Smooth muscle cell of the pulmonary artery (primary cell): ENCODE results near the gene SCAMP4. TPM values are rescaled to one million over a fixed set of nuclear protein-coding genes. Genes with fewer than 3 reads are reported as not detected.

Source experiments
- total RNA-seq: library from RNA; depleted of rRNA; stranded (reverse); fragments of >200 nt; gene quantifications from 2 replicates; pipeline ENCODE4 v1.2.3, GENCODE V29; 2014

Gene SCAMP4, protein sequence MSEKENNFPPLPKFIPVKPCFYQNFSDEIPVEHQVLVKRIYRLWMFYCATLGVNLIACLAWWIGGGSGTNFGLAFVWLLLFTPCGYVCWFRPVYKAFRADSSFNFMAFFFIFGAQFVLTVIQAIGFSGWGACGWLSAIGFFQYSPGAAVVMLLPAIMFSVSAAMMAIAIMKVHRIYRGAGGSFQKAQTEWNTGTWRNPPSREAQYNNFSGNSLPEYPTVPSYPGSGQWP
- 64.1 and 66.8 TPM in 2 replicates for total RNA-seq

GRCh38 chr19:1905110-1905862, at the start of gene SCAMP4, which contains the start of gene ADAT3:
Gene SCAMP4, plus strand, starts transcription at chr19:1905399. Its CDS starts 9,621 bp downstream, at chr19:1915020.
Gene ADAT3, plus strand, starts transcription at chr19:1905399. Its CDS starts 6,649 bp downstream, at chr19:1912048.

GRCh38 chr19:1863328-1863637, 41.9 kb upstream of the SCAMP4 start, which contains the start of gene KLF16:
Gene KLF16, minus strand, starts transcription at chr19:1863579. Its CDS starts 82 bp downstream, at chr19:1863497.

DNA sequence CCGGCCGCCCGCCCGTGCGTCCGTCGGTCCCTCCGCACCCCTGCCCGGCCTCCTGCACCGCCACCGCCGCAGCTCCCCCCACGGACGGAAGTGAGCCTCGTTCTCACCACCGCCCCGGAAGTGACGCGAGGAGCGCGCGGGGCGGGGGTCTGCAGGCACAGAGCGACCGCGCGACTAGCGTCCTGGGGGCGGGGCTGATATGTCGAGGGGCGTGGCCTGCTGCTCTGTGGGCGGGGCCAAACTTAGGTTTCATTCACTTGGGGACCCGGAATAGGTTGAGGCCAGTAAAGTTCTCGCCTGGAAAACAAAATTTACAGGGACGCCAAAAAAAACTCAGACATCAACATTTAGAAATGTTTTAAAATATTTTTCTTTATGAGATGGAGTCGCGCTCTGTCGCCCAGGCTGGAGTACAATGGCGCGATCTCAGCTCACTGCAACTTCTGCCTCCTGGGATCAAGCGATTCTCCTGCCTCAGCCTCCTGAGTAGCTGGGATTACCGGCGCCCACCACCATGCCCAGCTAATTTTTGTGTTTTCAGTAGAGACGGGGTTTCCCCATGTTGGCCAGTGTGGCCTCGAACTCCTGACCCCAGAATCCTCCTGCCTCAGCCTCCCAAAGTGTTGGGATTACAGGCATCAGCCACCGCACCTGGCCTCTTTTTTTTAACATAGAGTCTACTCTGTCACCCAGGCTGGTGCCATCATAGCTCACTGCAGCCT, 19.6 kb upstream of the SCAMP4 start, which contains the start of gene ABHD17A:
Gene ABHD17A (minus strand): TSS at position 99 of the 722 bp plus-strand sequence. CDS start 3,930 bp downstream, outside the sequence.

GRCh38 chr19:1941146-1942077, 36.2 kb downstream of the SCAMP4 start, which contains the start of gene CSNK1G2:
Gene CSNK1G2, plus strand, starts transcription at chr19:1941172. Its CDS starts 28,601 bp downstream, at chr19:1969773.

Other genes starting within 250 kb of the SCAMP4 start
- not detected in 2 replicates for gene ONECUT3, start 151.9 kb upstream of the SCAMP4 start, total RNA-seq
- 1.8 TPM in 2 replicates for gene ATP8B3, start 93.1 kb upstream of the SCAMP4 start, total RNA-seq
- gene REXO1, start 56.9 kb upstream of the SCAMP4 start, total RNA-seq = 7.6 and 14.9 TPM in 2 replicates
- gene KLF16, start 41.8 kb upstream of the SCAMP4 start, total RNA-seq = 7.4 and 14.1 TPM in 2 replicates
- gene ABHD17A, start 19.9 kb upstream of the SCAMP4 start, total RNA-seq = 68.5 and 69.1 TPM in 2 replicates
- gene ADAT3, start within 50 bp of the SCAMP4 start, total RNA-seq = 2.5 and 4.1 TPM in 2 replicates
- gene CSNK1G2, start 35.8 kb downstream of the SCAMP4 start, total RNA-seq = 78.5 and 103 TPM in 2 replicates
- 116 and 142 TPM in 2 replicates for gene BTBD2, start 110.3 kb downstream of the SCAMP4 start, total RNA-seq
- gene MKNK2, start 145.8 kb downstream of the SCAMP4 start, total RNA-seq = 136 and 225 TPM in 2 replicates
- gene MOB3A, start 190.9 kb downstream of the SCAMP4 start, total RNA-seq = 32.0 and 42.9 TPM in 2 replicates
- gene IZUMO4, start 191.5 kb downstream of the SCAMP4 start, total RNA-seq = 0.72 and 1.1 TPM in 2 replicates
- gene AP3D1, start 246.2 kb downstream of the SCAMP4 start, total RNA-seq = 162 and 205 TPM in 2 replicates